HEK293 (cell line): ENCODE results near the gene LNX1.

Source experiments
- CTCF ChIA-PET: fragments of 350-600 bp; formaldehyde crosslinking; extraction: SDS; loops from one replicate; lab custom pipeline; 2021; ENCODE audit warnings: antibody characterized with exemption; lab: Yijun Ruan, JAX
- POLR2A ChIA-PET: fragments of 300-600 bp; formaldehyde crosslinking; extraction: SDS; loops from one replicate; lab custom pipeline; 2020; ENCODE audit warnings: antibody characterized with exemption, inconsistent platforms; lab: Yijun Ruan, JAX
- H3K27ac ChIP-seq: fragments of 200-500 bp; sonication (Bioruptor generic); 2 replicates; pipeline ENCODE4 v1.5.1; 2014; ENCODE audit warnings: low read depth, low read length, control low read depth, inconsistent platforms; ENCODE audit errors: extremely low read depth
- H3K36me3 ChIP-seq, 2 experiments: fragments of 200-500 bp in 1 of 2; sonication (Bioruptor generic) in 1 of 2; 1 replicate in 1 of 2; 2 replicates in 1 of 2; pipeline ENCODE4 v1.5.1; 2014 to 2017; ENCODE audit warnings: inconsistent platforms in 2 of 2, low read length in 2 of 2; ENCODE audit not compliant: control insufficient read depth in 2 of 2, insufficient read depth in 1 of 2
- H3K4me1 ChIP-seq: fragments of 200-500 bp; sonication (Bioruptor generic); 2 replicates; pipeline ENCODE4 v1.5.1; 2014; ENCODE audit warnings: mild to moderate bottlenecking, low read length, inconsistent platforms; ENCODE audit not compliant: control insufficient read depth, insufficient read depth
- H3K4me3 ChIP-seq: 2 replicates; pipeline ENCODE4 v1.5.1; 2011; ENCODE audit warnings: low read depth, mild to moderate bottlenecking, control low read depth, low read length, moderate library complexity
- H3K9me3 ChIP-seq: fragments of 200-500 bp; sonication (Bioruptor generic); 2 replicates; pipeline ENCODE4 v1.5.1; 2014; ENCODE audit warnings: low read depth, low read length, inconsistent platforms; ENCODE audit not compliant: control insufficient read depth, insufficient read depth
- BCL11A ChIP-seq: fragments of 450-650 bp; formaldehyde crosslinking; IDR thresholded peaks from 2 replicates; pipeline ENCODE4 v1.5.1; 2016; ENCODE audit warnings: low read depth, missing biosample characterization, missing genetic modification characterization
- BCL11B ChIP-seq: fragments of 450-650 bp; formaldehyde crosslinking; IDR thresholded peaks from 2 replicates; pipeline ENCODE4 v1.5.1; 2016; ENCODE audit warnings: low read depth, missing biosample characterization, missing genetic modification characterization
- GLI2 ChIP-seq: fragments of 450-650 bp; formaldehyde crosslinking; IDR thresholded peaks from 2 replicates; pipeline ENCODE4; 2017; ENCODE audit warnings: missing biosample characterization, missing genetic modification characterization, low read depth, borderline replicate concordance
- REPIN1 ChIP-seq: fragments of 450-650 bp; formaldehyde crosslinking; IDR thresholded peaks from 2 replicates; pipeline ENCODE4 v1.5.1; 2017; ENCODE audit warnings: missing biosample characterization, missing genetic modification characterization, low read depth
- ZBTB17 ChIP-seq: fragments of 450-650 bp; formaldehyde crosslinking; IDR thresholded peaks from 2 replicates; pipeline ENCODE4 v1.5.1; 2016; ENCODE audit warnings: missing biosample characterization, missing genetic modification characterization
- ZNF10 ChIP-seq: fragments of 450-650 bp; formaldehyde crosslinking; IDR thresholded peaks from 2 replicates; pipeline ENCODE4 v1.5.1; 2017; ENCODE audit warnings: missing biosample characterization, missing genetic modification characterization
- ZNF114 ChIP-seq: fragments of 450-650 bp; formaldehyde crosslinking; IDR thresholded peaks from 2 replicates; pipeline ENCODE4 v1.5.0; 2017; ENCODE audit warnings: missing biosample characterization, missing genetic modification characterization
- ZNF140 ChIP-seq: fragments of 450-650 bp; formaldehyde crosslinking; IDR thresholded peaks from 2 replicates; pipeline ENCODE4 v1.5.1; 2016; ENCODE audit warnings: missing biosample characterization, missing genetic modification characterization
- ZNF146 ChIP-seq: fragments of 450-650 bp; formaldehyde crosslinking; IDR thresholded peaks from 2 replicates; pipeline ENCODE4 v1.5.1; 2016; ENCODE audit warnings: missing biosample characterization, missing genetic modification characterization
- ZNF169 ChIP-seq: fragments of 450-650 bp; formaldehyde crosslinking; IDR thresholded peaks from 2 replicates; pipeline ENCODE4 v1.5.1; 2016; ENCODE audit warnings: missing biosample characterization, missing genetic modification characterization
- ZNF202 ChIP-seq: fragments of 450-650 bp; formaldehyde crosslinking; IDR thresholded peaks from 2 replicates; pipeline ENCODE4 v1.5.1; 2016; ENCODE audit warnings: missing biosample characterization, missing genetic modification characterization, borderline replicate concordance
- ZNF223 ChIP-seq: fragments of 450-650 bp; formaldehyde crosslinking; IDR thresholded peaks from 2 replicates; pipeline ENCODE4 v1.5.1; 2016; ENCODE audit warnings: missing biosample characterization, missing genetic modification characterization
- ZNF24 ChIP-seq: fragments of 450-650 bp; formaldehyde crosslinking; IDR thresholded peaks from 2 replicates; pipeline ENCODE4 v1.5.1; 2016; ENCODE audit warnings: missing biosample characterization, missing genetic modification characterization
- ZNF324 ChIP-seq: fragments of 450-650 bp; formaldehyde crosslinking; IDR thresholded peaks from 2 replicates; pipeline ENCODE4 v1.5.1; 2016; ENCODE audit warnings: missing biosample characterization, missing genetic modification characterization
- ZNF341 ChIP-seq: fragments of 450-650 bp; formaldehyde crosslinking; IDR thresholded peaks from 2 replicates; pipeline ENCODE4; 2016; ENCODE audit warnings: low read depth, missing biosample characterization, missing genetic modification characterization
- ZNF416 ChIP-seq: fragments of 450-650 bp; formaldehyde crosslinking; IDR thresholded peaks from 2 replicates; pipeline ENCODE4 v1.5.1; 2016; ENCODE audit warnings: missing biosample characterization, missing genetic modification characterization
- ZNF529 ChIP-seq: fragments of 450-650 bp; formaldehyde crosslinking; IDR thresholded peaks from 2 replicates; pipeline ENCODE4 v1.5.1; 2017; ENCODE audit warnings: missing genetic modification characterization, missing biosample characterization; ENCODE audit not compliant: insufficient replicate concordance
- ZNF530 ChIP-seq: fragments of 450-650 bp; formaldehyde crosslinking; IDR thresholded peaks from 2 replicates; pipeline ENCODE4 v1.5.1; 2016; ENCODE audit warnings: low read depth, missing biosample characterization, missing genetic modification characterization
- ZNF558 ChIP-seq: fragments of 450-650 bp; formaldehyde crosslinking; IDR thresholded peaks from 2 replicates; pipeline ENCODE4 v1.5.1; 2016; ENCODE audit warnings: missing biosample characterization, missing genetic modification characterization
- ZNF629 ChIP-seq: fragments of 450-650 bp; formaldehyde crosslinking; IDR thresholded peaks from 2 replicates; pipeline ENCODE4 v1.5.1; 2017; ENCODE audit warnings: missing biosample characterization, missing genetic modification characterization
- ZNF785 ChIP-seq: fragments of 450-650 bp; formaldehyde crosslinking; IDR thresholded peaks from 2 replicates; pipeline ENCODE4 v1.5.1; 2016; ENCODE audit warnings: missing biosample characterization, missing genetic modification characterization
- TF ChIP-seq, protein P1 (sequence below): IDR thresholded peaks from 2 replicates; pipeline ENCODE4 v1.6.1; 2011; ENCODE audit warnings: mild to moderate bottlenecking, low read depth, low read length, borderline replicate concordance
- TF ChIP-seq, protein P2 (sequence below): fragments of 450-650 bp; formaldehyde crosslinking; IDR thresholded peaks from 2 replicates; pipeline ENCODE4 v1.5.1; 2017; ENCODE audit warnings: missing biosample characterization, mild to moderate bottlenecking, missing genetic modification characterization, moderate library complexity
- TF ChIP-seq, protein P3 (sequence below): fragments of 450-650 bp; formaldehyde crosslinking; IDR thresholded peaks from 2 replicates; pipeline ENCODE4 v1.5.1; 2016; ENCODE audit warnings: missing biosample characterization, missing genetic modification characterization
- TF ChIP-seq, protein P4 (sequence below): fragments of 450-650 bp; formaldehyde crosslinking; IDR thresholded peaks from 2 replicates; pipeline ENCODE4 v1.5.1; 2016; ENCODE audit warnings: missing biosample characterization, missing genetic modification characterization
- TF ChIP-seq, protein P5 (sequence below): fragments of 450-650 bp; formaldehyde crosslinking; IDR thresholded peaks from 2 replicates; pipeline ENCODE4 v1.5.1; 2016; ENCODE audit warnings: missing biosample characterization, missing genetic modification characterization
- TF ChIP-seq, protein P6 (sequence below): fragments of 450-650 bp; formaldehyde crosslinking; optimal IDR thresholded peaks from 2 replicates; pipeline ENCODE3; 2016; ENCODE audit warnings: missing biosample characterization, mild to moderate bottlenecking, missing genetic modification characterization
- TF ChIP-seq, protein P7 (sequence below): fragments of 450-650 bp; formaldehyde crosslinking; IDR thresholded peaks from 2 replicates; pipeline ENCODE4 v1.5.1; 2017; ENCODE audit warnings: missing biosample characterization, missing genetic modification characterization

The LNX1 gene

DNA sequence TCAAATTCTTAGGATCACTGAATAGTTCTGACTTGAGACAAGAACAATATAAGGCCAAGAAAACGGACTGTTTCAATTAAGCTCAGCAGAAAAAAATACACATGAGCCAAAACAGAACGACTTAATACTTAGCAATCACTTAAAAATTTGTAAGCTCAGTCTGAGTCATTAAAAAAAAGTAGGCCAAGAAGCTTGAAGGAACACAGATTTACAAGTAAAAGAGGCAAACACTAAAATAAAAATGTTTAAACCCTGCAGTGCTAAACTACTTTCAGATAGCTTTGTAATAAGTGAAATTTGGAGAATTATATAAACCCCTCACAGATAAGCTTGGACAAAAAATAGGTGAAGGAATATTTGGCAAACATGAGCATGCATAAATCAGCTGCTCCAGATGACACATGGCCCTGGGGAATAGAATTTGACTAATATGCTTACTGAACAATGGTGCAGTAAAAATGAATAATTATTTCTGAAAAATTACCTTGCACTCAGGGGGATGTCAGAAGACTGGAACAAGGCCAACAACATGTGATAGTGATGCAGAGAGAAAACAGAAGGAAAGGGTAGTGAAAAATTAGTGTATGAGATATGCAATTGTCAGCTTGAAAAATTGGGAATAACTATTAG is 49.6 kb downstream of the LNX1 start:
- POLR2A ChIA-PET, result no interaction called here
- Histone ChIP-seq H3K4me3 (no peak overlapping the region), H3K27ac (no peak overlapping the region), H3K36me3 (no peaks in the 10 kb centered on the region), H3K9me3 (no peaks in the 10 kb centered on the region), H3K4me1 (peaks cover 3% of the 10 kb centered on the region; the same call in 1 of the 2 replicates)
- CTCF ChIA-PET, result interaction anchor here (0.8 kb wide), 1 partner anchor 346 kb away, joined by 3 read pairs; no protein-coding TSS in a partner anchor
- TF ChIP-seq ZNF169 (tag by site-specific recombination), result no peak
- TF ChIP-seq, protein P1, sequence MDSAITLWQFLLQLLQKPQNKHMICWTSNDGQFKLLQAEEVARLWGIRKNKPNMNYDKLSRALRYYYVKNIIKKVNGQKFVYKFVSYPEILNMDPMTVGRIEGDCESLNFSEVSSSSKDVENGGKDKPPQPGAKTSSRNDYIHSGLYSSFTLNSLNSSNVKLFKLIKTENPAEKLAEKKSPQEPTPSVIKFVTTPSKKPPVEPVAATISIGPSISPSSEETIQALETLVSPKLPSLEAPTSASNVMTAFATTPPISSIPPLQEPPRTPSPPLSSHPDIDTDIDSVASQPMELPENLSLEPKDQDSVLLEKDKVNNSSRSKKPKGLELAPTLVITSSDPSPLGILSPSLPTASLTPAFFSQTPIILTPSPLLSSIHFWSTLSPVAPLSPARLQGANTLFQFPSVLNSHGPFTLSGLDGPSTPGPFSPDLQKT, result no peak
- TF ChIP-seq BCL11B (tag by site-specific recombination), result no peak
- TF ChIP-seq, protein P2, sequence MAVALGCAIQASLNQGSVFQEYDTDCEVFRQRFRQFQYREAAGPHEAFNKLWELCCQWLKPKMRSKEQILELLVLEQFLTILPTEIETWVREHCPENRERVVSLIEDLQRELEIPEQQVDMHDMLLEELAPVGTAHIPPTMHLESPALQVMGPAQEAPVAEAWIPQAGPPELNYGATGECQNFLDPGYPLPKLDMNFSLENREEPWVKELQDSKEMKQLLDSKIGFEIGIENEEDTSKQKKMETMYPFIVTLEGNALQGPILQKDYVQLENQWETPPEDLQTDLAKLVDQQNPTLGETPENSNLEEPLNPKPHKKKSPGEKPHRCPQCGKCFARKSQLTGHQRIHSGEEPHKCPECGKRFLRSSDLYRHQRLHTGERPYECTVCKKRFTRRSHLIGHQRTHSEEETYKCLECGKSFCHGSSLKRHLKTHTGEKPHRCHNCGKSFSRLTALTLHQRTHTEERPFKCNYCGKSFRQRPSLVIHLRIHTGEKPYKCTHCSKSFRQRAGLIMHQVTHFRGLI (tag by site-specific recombination), result no peak
- no peak for TF ChIP-seq ZNF324
- TF ChIP-seq ZNF140 (tag by site-specific recombination), result no peak
- TF ChIP-seq, protein P3, sequence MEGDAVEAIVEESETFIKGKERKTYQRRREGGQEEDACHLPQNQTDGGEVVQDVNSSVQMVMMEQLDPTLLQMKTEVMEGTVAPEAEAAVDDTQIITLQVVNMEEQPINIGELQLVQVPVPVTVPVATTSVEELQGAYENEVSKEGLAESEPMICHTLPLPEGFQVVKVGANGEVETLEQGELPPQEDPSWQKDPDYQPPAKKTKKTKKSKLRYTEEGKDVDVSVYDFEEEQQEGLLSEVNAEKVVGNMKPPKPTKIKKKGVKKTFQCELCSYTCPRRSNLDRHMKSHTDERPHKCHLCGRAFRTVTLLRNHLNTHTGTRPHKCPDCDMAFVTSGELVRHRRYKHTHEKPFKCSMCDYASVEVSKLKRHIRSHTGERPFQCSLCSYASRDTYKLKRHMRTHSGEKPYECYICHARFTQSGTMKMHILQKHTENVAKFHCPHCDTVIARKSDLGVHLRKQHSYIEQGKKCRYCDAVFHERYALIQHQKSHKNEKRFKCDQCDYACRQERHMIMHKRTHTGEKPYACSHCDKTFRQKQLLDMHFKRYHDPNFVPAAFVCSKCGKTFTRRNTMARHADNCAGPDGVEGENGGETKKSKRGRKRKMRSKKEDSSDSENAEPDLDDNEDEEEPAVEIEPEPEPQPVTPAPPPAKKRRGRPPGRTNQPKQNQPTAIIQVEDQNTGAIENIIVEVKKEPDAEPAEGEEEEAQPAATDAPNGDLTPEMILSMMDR (tag by site-specific recombination), result no peak
- TF ChIP-seq ZNF529, result no peak
- TF ChIP-seq ZNF785, result no peak
- TF ChIP-seq REPIN1, result no peak
- TF ChIP-seq, protein P4, sequence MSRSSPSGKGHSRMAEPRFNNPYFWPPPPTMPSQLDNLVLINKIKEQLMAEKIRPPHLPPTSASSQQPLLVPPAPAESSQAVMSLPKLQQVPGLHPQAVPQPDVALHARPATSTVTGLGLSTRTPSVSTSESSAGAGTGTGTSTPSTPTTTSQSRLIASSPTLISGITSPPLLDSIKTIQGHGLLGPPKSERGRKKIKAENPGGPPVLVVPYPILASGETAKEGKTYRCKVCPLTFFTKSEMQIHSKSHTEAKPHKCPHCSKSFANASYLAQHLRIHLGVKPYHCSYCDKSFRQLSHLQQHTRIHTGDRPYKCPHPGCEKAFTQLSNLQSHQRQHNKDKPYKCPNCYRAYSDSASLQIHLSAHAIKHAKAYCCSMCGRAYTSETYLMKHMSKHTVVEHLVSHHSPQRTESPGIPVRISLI (tag by site-specific recombination), result 0 out of 2 replicates have a peak, but pooled peaks have one; percentile 12
- TF ChIP-seq ZNF558 (tag by site-specific recombination), result peak; percentile 35; the same call in 1 of the 2 replicates
- TF ChIP-seq, protein P5, sequence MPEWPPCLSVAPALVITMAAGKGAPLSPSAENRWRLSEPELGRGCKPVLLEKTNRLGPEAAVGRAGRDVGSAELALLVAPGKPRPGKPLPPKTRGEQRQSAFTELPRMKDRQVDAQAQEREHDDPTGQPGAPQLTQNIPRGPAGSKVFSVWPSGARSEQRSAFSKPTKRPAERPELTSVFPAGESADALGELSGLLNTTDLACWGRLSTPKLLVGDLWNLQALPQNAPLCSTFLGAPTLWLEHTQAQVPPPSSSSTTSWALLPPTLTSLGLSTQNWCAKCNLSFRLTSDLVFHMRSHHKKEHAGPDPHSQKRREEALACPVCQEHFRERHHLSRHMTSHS (tag by site-specific recombination), result no peak
- no peak for TF ChIP-seq ZNF223 (tag by site-specific recombination)
- no peak for TF ChIP-seq ZNF530 (tag by site-specific recombination)
- no peak for TF ChIP-seq BCL11A
- TF ChIP-seq ZNF24 (tag by site-specific recombination), result 0 out of 2 replicates have a peak, but pooled peaks have one; percentile 23
- TF ChIP-seq ZNF114 (tag by site-specific recombination), result no peak
- TF ChIP-seq, protein P6, sequence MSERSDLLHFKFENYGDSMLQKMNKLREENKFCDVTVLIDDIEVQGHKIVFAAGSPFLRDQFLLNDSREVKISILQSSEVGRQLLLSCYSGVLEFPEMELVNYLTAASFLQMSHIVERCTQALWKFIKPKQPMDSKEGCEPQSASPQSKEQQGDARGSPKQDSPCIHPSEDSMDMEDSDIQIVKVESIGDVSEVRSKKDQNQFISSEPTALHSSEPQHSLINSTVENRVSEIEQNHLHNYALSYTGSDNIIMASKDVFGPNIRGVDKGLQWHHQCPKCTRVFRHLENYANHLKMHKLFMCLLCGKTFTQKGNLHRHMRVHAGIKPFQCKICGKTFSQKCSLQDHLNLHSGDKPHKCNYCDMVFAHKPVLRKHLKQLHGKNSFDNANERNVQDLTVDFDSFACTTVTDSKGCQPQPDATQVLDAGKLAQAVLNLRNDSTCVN (tag by site-specific recombination), result no peak
- no peak for TF ChIP-seq ZNF146 (tag by site-specific recombination)
- no peak for TF ChIP-seq GLI2 (tag by site-specific recombination)
- peak; percentile 51; the same call in 1 of the 2 replicates for TF ChIP-seq ZNF10 (tag by site-specific recombination)
- peak; percentile 43; the same call in 1 of the 2 replicates for TF ChIP-seq ZNF629 (tag by site-specific recombination)
- no peak for TF ChIP-seq ZNF341 (tag by site-specific recombination)
- TF ChIP-seq, protein P7, sequence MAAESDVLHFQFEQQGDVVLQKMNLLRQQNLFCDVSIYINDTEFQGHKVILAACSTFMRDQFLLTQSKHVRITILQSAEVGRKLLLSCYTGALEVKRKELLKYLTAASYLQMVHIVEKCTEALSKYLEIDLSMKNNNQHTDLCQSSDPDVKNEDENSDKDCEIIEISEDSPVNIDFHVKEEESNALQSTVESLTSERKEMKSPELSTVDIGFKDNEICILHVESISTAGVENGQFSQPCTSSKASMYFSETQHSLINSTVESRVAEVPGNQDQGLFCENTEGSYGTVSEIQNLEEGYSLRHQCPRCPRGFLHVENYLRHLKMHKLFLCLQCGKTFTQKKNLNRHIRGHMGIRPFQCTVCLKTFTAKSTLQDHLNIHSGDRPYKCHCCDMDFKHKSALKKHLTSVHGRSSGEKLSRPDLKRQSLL, result no peak
- TF ChIP-seq ZNF202 (tag by site-specific recombination), result no peak
- no peak for TF ChIP-seq ZNF416 (tag by site-specific recombination)
- TF ChIP-seq ZBTB17 (tag by site-specific recombination), result 0 out of 2 replicates have a peak, but pooled peaks have one; percentile 14
